ENCODE data around the gene BEX5.
"Not testable (repeated sequence)": the region's sequence is repeated elsewhere in the genome, so short reads cannot be mapped to it uniquely, and the experiment has no call there.

The BEX5 gene

GRCh38 chrX:102138064-102138463, 17.7 kb downstream of the BEX5 start:
- H3K9me3 ChIP-seq (ENCODE audit: control insufficient read depth, low read length), result no peaks in the 10 kb centered on the region
- H3K27ac ChIP-seq, result no peak overlapping the region
- no peaks in the 10 kb centered on the region for H3K4me1 ChIP-seq
- no peak overlapping the region for H3K4me2 ChIP-seq (ENCODE audit: low read length)
- H3K27me3 ChIP-seq (ENCODE audit: control insufficient read depth, insufficient read depth, low read length), result no peaks in the 10 kb centered on the region
- no peaks in the 10 kb centered on the region for H3K79me2 ChIP-seq
- no peaks in the 10 kb centered on the region for H3K36me3 ChIP-seq (ENCODE audit: control insufficient read depth, insufficient read depth, low read length)
- TF ChIP-seq, protein P1, sequence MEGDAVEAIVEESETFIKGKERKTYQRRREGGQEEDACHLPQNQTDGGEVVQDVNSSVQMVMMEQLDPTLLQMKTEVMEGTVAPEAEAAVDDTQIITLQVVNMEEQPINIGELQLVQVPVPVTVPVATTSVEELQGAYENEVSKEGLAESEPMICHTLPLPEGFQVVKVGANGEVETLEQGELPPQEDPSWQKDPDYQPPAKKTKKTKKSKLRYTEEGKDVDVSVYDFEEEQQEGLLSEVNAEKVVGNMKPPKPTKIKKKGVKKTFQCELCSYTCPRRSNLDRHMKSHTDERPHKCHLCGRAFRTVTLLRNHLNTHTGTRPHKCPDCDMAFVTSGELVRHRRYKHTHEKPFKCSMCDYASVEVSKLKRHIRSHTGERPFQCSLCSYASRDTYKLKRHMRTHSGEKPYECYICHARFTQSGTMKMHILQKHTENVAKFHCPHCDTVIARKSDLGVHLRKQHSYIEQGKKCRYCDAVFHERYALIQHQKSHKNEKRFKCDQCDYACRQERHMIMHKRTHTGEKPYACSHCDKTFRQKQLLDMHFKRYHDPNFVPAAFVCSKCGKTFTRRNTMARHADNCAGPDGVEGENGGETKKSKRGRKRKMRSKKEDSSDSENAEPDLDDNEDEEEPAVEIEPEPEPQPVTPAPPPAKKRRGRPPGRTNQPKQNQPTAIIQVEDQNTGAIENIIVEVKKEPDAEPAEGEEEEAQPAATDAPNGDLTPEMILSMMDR (IDR thresholded peaks at IDR 0.05), result no peak
- H2AFZ ChIP-seq, result no peak overlapping the region
- H3K4me3 ChIP-seq (ENCODE audit: low read depth, low read length), result no peak overlapping the region
- no peak overlapping the region for H3K9ac ChIP-seq

GRCh38 chrX:102129473-102129872, 26.3 kb downstream of the BEX5 start:
- Histone ChIP-seq H3K9ac (no peak overlapping the region), H3K79me2 (no peaks in the 10 kb centered on the region), H3K4me1 (no peaks in the 10 kb centered on the region), H3K9me3 (ENCODE audit: control insufficient read depth, low read length) (no peaks in the 10 kb centered on the region), H3K4me3 (ENCODE audit: low read depth, low read length) (no peak overlapping the region), H3K36me3 (ENCODE audit: control insufficient read depth, insufficient read depth, low read length) (no peaks in the 10 kb centered on the region), H3K27me3 (ENCODE audit: control insufficient read depth, insufficient read depth, low read length) (no peaks in the 10 kb centered on the region), H3K4me2 (ENCODE audit: low read length) (no peak overlapping the region), H2AFZ (no peak overlapping the region), H3K27ac (no peak overlapping the region)
- TF ChIP-seq, protein P1 (IDR thresholded peaks at IDR 0.05), result peak; percentile 33

- Histone ChIP-seq H3K27me3 (ENCODE audit: control insufficient read depth, insufficient read depth, low read length) (no peaks in the 10 kb centered on the region), H3K79me2 (no peaks in the 10 kb centered on the region), H2AFZ (no peak overlapping the region), H3K4me2 (ENCODE audit: low read length) (no peak overlapping the region), H3K4me3 (ENCODE audit: low read depth, low read length) (no peak overlapping the region), H3K4me1 (no peaks in the 10 kb centered on the region), H3K9ac (no peak overlapping the region), H3K36me3 (ENCODE audit: control insufficient read depth, insufficient read depth, low read length) (no peaks in the 10 kb centered on the region), H3K27ac (peak overlapping the region; percentile 70), H3K9me3 (ENCODE audit: control insufficient read depth, low read length) (no peaks in the 10 kb centered on the region)
- TF ChIP-seq, protein P1 (IDR thresholded peaks at IDR 0.05), result no peak
These were observed 28.9 kb downstream of the BEX5 start for GRCh38 chrX:102126863-102127262.

GRCh38 chrX:102126080-102126818, 29.5 kb downstream of the BEX5 start:
- peak overlapping the region; percentile 50 for H2AFZ ChIP-seq
- not testable (repeated sequence) for H3K36me3 ChIP-seq (ENCODE audit: control insufficient read depth, insufficient read depth, low read length)

DNA sequence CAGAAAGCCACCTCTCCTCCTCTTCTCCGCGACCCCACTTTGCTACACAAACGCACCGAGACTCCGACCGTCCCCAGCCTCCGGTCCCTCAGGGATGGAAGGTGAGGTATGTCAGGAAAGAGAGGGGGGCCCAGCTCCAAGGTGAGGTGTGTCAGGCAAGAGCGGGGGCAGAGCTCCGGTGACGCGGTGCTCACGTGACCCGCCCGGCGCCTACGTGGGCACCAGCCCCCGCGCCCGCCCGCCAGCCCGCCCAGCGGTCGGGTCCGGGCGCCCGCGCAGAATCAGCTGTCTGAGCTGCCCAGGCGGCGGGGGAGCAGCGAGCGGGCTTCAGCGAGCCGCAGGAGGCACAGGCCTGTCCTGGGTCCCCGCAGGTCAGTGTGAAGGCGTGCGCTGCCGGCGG, 30.3 kb downstream of the BEX5 start, which contains the start of gene TCEAL2:
Gene TCEAL2 (plus strand): TSS at position 244 of the 400 bp plus-strand sequence. CDS start 1,152 bp downstream, outside the sequence.
- not testable (repeated sequence) for H3K9ac ChIP-seq; H3K79me2 ChIP-seq; H3K4me1 ChIP-seq; H3K9me3 ChIP-seq (ENCODE audit: control insufficient read depth, low read length); H3K36me3 ChIP-seq (ENCODE audit: control insufficient read depth, insufficient read depth, low read length); H3K27me3 ChIP-seq (ENCODE audit: control insufficient read depth, insufficient read depth, low read length)
- H3K4me3 ChIP-seq (ENCODE audit: low read depth, low read length), result peak within 1 kb of the TSS; percentile 34
- H3K27ac ChIP-seq, result peak within 1 kb of the TSS; percentile 70
- H3K4me2 ChIP-seq (ENCODE audit: low read length), result peak within 1 kb of the TSS; percentile 58
- H2AFZ ChIP-seq, result peak within 1 kb of the TSS; percentile 89

More at GRCh38 chrX:102126080-102126818, 29.5 kb downstream of the BEX5 start:
- H3K79me2 ChIP-seq; H3K27me3 ChIP-seq (ENCODE audit: control insufficient read depth, insufficient read depth, low read length); H3K9me3 ChIP-seq (ENCODE audit: control insufficient read depth, low read length); H3K4me1 ChIP-seq; H3K9ac ChIP-seq: not testable (repeated sequence)
- H3K4me3 ChIP-seq (ENCODE audit: low read depth, low read length), result peak overlapping the region; percentile 27
- H3K4me2 ChIP-seq (ENCODE audit: low read length), result peak overlapping the region; percentile 42
- H3K27ac ChIP-seq, result peak overlapping the region; percentile 70

- H3K36me3 ChIP-seq (ENCODE audit: control insufficient read depth, insufficient read depth, low read length), result not testable (repeated sequence)
- peak overlapping the region; percentile 55 for H3K27ac ChIP-seq
These were observed 30.8 kb downstream of the BEX5 start for GRCh38 chrX:102125014-102125413.

More at GRCh38 chrX:102125014-102125413, 30.8 kb downstream of the BEX5 start:
- H3K4me1 ChIP-seq; H3K27me3 ChIP-seq (ENCODE audit: control insufficient read depth, insufficient read depth, low read length); H3K79me2 ChIP-seq; H3K9me3 ChIP-seq (ENCODE audit: control insufficient read depth, low read length); H3K9ac ChIP-seq: not testable (repeated sequence)
- H3K4me2 ChIP-seq (ENCODE audit: low read length), result peak overlapping the region; percentile 58
- peak overlapping the region; percentile 34 for H3K4me3 ChIP-seq (ENCODE audit: low read depth, low read length)
- peak overlapping the region; percentile 89 for H2AFZ ChIP-seq
